GM10266 (cell line): ENCODE results near the gene GXYLT1.

Source experiments
- DNase-seq: peaks from one replicate; pipeline ENCODE4 v3.0.0; 2012; ENCODE audit errors: extremely low spot score
- TF ChIP-seq, protein P1 (sequence below): IDR thresholded peaks from 2 replicates; pipeline ENCODE4 v1.5.1; 2012; ENCODE audit warnings: mild to moderate bottlenecking, low read depth; ENCODE audit not compliant: control insufficient read depth, insufficient read depth; ENCODE audit errors: missing control alignments

Gene GXYLT1

DNA sequence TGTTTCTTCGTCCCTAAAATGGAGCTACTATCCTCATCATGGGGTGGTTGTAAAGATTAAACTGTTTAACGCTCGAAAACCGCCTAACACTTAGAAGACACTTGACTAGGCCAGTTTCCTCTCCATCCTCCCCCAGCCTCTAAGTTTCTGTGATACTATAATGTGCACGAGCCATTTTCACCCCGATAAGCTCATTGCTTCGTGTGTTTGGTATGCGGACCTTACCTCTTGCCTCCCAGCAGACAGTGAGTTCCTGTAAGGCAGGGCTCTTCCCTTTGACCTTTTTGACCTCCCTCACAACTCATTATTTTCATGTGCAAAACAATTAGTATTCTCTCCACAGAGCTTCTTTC is 499 bp upstream of the GXYLT1 start:
- TF ChIP-seq, protein P1, sequence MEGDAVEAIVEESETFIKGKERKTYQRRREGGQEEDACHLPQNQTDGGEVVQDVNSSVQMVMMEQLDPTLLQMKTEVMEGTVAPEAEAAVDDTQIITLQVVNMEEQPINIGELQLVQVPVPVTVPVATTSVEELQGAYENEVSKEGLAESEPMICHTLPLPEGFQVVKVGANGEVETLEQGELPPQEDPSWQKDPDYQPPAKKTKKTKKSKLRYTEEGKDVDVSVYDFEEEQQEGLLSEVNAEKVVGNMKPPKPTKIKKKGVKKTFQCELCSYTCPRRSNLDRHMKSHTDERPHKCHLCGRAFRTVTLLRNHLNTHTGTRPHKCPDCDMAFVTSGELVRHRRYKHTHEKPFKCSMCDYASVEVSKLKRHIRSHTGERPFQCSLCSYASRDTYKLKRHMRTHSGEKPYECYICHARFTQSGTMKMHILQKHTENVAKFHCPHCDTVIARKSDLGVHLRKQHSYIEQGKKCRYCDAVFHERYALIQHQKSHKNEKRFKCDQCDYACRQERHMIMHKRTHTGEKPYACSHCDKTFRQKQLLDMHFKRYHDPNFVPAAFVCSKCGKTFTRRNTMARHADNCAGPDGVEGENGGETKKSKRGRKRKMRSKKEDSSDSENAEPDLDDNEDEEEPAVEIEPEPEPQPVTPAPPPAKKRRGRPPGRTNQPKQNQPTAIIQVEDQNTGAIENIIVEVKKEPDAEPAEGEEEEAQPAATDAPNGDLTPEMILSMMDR = no peak
- DNase-seq = no peak

- TF ChIP-seq, protein P1 = no peak
Measured at GRCh38 chr12:42144158-42144407, 591 bp downstream of the GXYLT1 start.

DNA sequence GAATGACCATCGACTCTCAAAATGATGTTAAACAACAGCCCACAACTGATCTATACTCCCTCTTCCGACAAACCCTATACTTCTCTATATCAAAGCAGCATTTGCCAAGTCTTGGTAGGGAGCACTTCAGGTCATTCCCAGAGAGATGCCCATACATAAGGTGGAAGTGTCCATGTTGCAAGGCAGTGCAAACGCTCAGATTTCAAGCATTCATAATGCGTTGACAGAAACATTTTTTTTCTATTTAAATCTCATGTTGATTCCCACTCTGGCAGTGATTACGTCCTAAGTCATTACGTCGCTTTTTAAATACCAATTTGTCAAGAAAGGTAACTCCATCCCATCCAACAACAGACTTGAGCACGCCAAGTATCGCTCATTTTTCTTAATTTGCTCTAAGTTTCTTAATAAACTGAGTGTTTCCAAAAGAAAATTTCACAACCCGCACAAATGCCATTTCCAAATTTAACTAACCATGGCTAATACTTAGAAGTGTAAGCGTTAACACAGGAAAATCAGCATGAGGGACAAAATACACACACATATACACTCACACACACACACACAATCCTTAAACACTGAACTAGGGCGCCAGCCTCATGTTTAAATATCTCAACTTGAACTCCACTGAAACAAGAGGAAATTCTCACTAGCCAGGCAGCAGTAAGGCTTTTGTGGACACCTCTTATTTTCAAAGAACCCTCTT is 1.1 kb downstream of the GXYLT1 start:
- TF ChIP-seq, protein P1 = no peak
- DNase-seq = peak; percentile 36

More at GRCh38 chr12:42144158-42144407, 591 bp downstream of the GXYLT1 start:
- DNase-seq = peak; percentile 22

DNA sequence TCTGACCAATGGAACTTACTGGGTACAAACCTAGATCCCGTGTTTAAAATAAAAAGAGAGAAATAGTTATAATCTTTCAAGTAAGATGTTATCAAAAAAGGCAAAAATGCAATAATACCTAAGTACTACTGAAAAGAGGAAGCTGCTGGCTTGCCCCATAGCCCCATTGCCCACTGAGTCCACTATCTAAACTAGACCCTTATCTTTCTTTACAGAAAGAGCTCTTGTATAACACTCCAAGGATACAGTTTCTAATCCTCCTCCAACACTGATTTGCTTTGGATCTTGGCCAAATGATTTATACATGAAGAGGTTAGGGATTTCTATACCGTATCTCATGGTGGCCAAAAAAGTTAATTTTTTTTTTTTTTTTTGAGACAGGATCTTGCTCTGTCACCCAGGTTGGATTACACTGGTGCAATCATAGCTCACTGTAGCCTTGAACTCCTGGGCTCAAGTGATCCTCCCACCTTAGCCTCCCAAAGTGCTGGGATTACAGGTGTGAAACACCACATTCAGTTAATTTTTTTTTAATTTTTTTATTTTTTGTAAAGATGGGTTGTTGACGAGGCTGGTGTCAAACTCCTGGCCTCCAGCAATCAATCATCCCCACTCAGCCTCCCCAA is 2.6 kb downstream of the GXYLT1 start:
- no peak for DNase-seq
- TF ChIP-seq, protein P1 = no peak

DNA sequence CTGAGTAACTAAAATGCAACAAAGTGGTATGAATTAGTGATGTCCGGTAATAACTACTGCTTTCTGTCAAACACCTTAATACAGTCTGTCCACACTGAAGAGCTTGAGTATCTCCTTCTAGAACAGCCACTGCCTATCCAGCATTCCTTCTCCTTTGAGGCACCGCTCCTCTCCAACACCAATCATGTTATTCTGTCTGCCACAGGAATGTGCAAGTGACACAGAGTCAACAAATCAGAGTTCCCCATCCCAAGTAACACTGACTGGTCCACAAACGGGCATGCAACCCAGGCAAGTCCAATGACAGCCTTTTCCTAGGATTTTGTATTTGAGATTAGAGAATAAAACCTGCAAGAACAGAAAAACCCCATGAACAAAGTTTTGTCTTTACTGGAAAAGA is 3.8 kb downstream of the GXYLT1 start:
- TF ChIP-seq, protein P1 = no peak
- DNase-seq = no peak

- no peak for DNase-seq
- TF ChIP-seq, protein P1 = no peak
Measured at GRCh38 chr12:42135259-42135814, 9.3 kb downstream of the GXYLT1 start.
